ENCODE results near the gene HES7. TPM values are rescaled to one million over a fixed set of nuclear protein-coding genes. Genes with fewer than 3 reads are reported as not detected.

The HES7 gene
- total RNA-seq, 4 donors from 2014 or later: 1.4 TPM; not detected in 3

GRCh38 chr17:8137645-8138373 lies 13.9 kb upstream of the HES7 start:
- TF ChIP-seq POLR2AphosphoS5 (IDR thresholded peaks at IDR 0.05) (no peak), EP300 (IDR thresholded peaks at IDR 0.05) (no peak), POLR2A (IDR thresholded peaks at IDR 0.05; ENCODE audit: low read depth) (no peak), CTCF (IDR thresholded peaks at IDR 0.05) (no peak)
- DNase-seq (ENCODE audit: extremely low spot score): no peak
- Histone ChIP-seq H3K9me3 (no peaks in the 10 kb centered on the region), H3K27me3 (no peaks in the 10 kb centered on the region), H3K4me3 (peak overlapping the region; percentile 2 to 31 (median 20)), H3K27ac (replicated peaks in 1 of 4) (peak overlapping the region; percentile 85 to 100 (median 97)), H3K36me3 (peaks cover 35 to 36% (median 35%) of the 10 kb centered on the region in 4 donors), H3K4me1 (peaks cover 31 to 52% (median 51%) of the 10 kb centered on the region in 4 donors)
- WGBS: 32% methylated on average over 21 of the region's 21 CpGs
- intact Hi-C loops (cut with DNase I): loop anchor here (1.0 kb wide), 1 partner anchor 20 kb away; no protein-coding TSS in a partner anchor

GRCh38 chr17:8133941-8134340 lies 10.0 kb upstream of the HES7 start:
- no peaks in the 10 kb centered on the region for H3K36me3 ChIP-seq

GRCh38 chr17:8133399-8133798 lies 9.5 kb upstream of the HES7 start:
- peaks cover 6 to 8% (median 8%) of the 10 kb centered on the region in 4 donors for H3K4me1 ChIP-seq
- no peak for TF ChIP-seq EP300 (IDR thresholded peaks at IDR 0.05)
- no peak for TF ChIP-seq POLR2A (IDR thresholded peaks at IDR 0.05; ENCODE audit: low read depth)
- TF ChIP-seq POLR2AphosphoS5 (IDR thresholded peaks at IDR 0.05): no peak
- TF ChIP-seq CTCF (IDR thresholded peaks at IDR 0.05): no peak
- no peak overlapping the region for H3K27ac ChIP-seq (replicated peaks in 1 of 4)
- 66% methylated on average over 9 of the region's 12 CpGs for WGBS
- peaks cover 0 to 25% (median 0%) of the 10 kb centered on the region in 4 donors for H3K27me3 ChIP-seq
- intact Hi-C loops (cut with DNase I): no loop called here
- no peak for DNase-seq (ENCODE audit: extremely low spot score)
- H3K4me3 ChIP-seq: no peak overlapping the region
- no peaks in the 10 kb centered on the region for H3K9me3 ChIP-seq
- H3K36me3 ChIP-seq: no peaks in the 10 kb centered on the region

More at GRCh38 chr17:8133941-8134340, 10.0 kb upstream of the HES7 start:
- Histone ChIP-seq H3K27ac (replicated peaks in 1 of 4) (no peak overlapping the region), H3K27me3 (peaks cover 0 to 20% (median 0%) of the 10 kb centered on the region in 4 donors), H3K4me1 (peaks cover 8 to 14% (median 12%) of the 10 kb centered on the region in 4 donors), H3K4me3 (no peak overlapping the region), H3K9me3 (no peaks in the 10 kb centered on the region)
- intact Hi-C loops (cut with DNase I): no loop called here
- TF ChIP-seq POLR2A (IDR thresholded peaks at IDR 0.05; ENCODE audit: low read depth) (no peak), EP300 (IDR thresholded peaks at IDR 0.05) (no peak), POLR2AphosphoS5 (IDR thresholded peaks at IDR 0.05) (no peak), CTCF (IDR thresholded peaks at IDR 0.05) (no peak)
- DNase-seq (ENCODE audit: extremely low spot score): no peak
- 89% methylated on average over 4 of the region's 4 CpGs for WGBS

GRCh38 chr17:8131844-8132441 lies 8.0 kb upstream of the HES7 start:
- Histone ChIP-seq H3K27ac (replicated peaks in 1 of 4) (no peak overlapping the region), H3K4me3 (no peak overlapping the region), H3K9me3 (no peaks in the 10 kb centered on the region), H3K4me1 (peaks cover 6 to 8% (median 7%) of the 10 kb centered on the region in 4 donors), H3K36me3 (no peaks in the 10 kb centered on the region), H3K27me3 (peaks cover 0 to 35% (median 0%) of the 10 kb centered on the region in 4 donors)
- no peak for TF ChIP-seq EP300 (IDR thresholded peaks at IDR 0.05)
- TF ChIP-seq POLR2A (IDR thresholded peaks at IDR 0.05; ENCODE audit: low read depth): no peak
- no peak for TF ChIP-seq CTCF (IDR thresholded peaks at IDR 0.05)
- no peak for TF ChIP-seq POLR2AphosphoS5 (IDR thresholded peaks at IDR 0.05)
- intact Hi-C loops (cut with DNase I): no loop called here
- no peak for DNase-seq (ENCODE audit: extremely low spot score)
- WGBS: 83% methylated on average over 3 of the region's 3 CpGs

Data from esophagus muscularis mucosa (tissue), 4 donors.